Stimulated activated CD4-positive, alpha-beta T cell treated with anti-CD3 and anti-CD28 coated beads, Interleukin-4, amount 100 ng/mL, for 24 hours (primary cell): ENCODE results near the gene WDR33.

Experiments used
- DNase-seq: peaks from one replicate; pipeline ENCODE4 v3.0.0-alpha.2; 2020

The WDR33 gene

GRCh38 chr2:127688405-127688804, 122.6 kb downstream of the WDR33 start:
- no peak for DNase-seq

- no peak for DNase-seq
Measured at GRCh38 chr2:127685410-127686080, 125.4 kb downstream of the WDR33 start.

GRCh38 chr2:127683757-127684156, 127.2 kb downstream of the WDR33 start:
- no peak for DNase-seq

- DNase-seq, result no peak
Measured at GRCh38 chr2:127683056-127683455, 127.9 kb downstream of the WDR33 start.

GRCh38 chr2:127681976-127682857, 128.8 kb downstream of the WDR33 start:
- DNase-seq, result no peak

- no peak for DNase-seq
Measured at GRCh38 chr2:127681288-127681804, 129.6 kb downstream of the WDR33 start.

GRCh38 chr2:127680706-127681287, 130.2 kb downstream of the WDR33 start:
- no peak for DNase-seq

GRCh38 chr2:127679680-127680361, 131.2 kb downstream of the WDR33 start:
- no peak for DNase-seq

- no peak for DNase-seq
Measured at GRCh38 chr2:127678991-127679390, 132.0 kb downstream of the WDR33 start.

GRCh38 chr2:127678531-127678930, 132.4 kb downstream of the WDR33 start:
- no peak for DNase-seq

- no peak for DNase-seq
Measured at GRCh38 chr2:127676906-127677305, 134.1 kb downstream of the WDR33 start.

- no peak for DNase-seq
Measured at GRCh38 chr2:127675331-127676261, 135.4 kb downstream of the WDR33 start, which contains the start of gene LIMS2. TSS of gene LIMS2 (minus strand) at chr2:127675530. CDS start at chr2:127675024, 506 bp downstream.

- peak; percentile 17 for DNase-seq
Measured at GRCh38 chr2:127674241-127675209, 136.4 kb downstream of the WDR33 start.

- DNase-seq, result no peak
Measured at GRCh38 chr2:127673291-127674069, 137.5 kb downstream of the WDR33 start.

GRCh38 chr2:127672341-127673224, 138.4 kb downstream of the WDR33 start:
- DNase-seq, result no peak

GRCh38 chr2:127671557-127672302, 139.2 kb downstream of the WDR33 start:
- DNase-seq, result no peak

GRCh38 chr2:127670957-127671290, 140.0 kb downstream of the WDR33 start:
- DNase-seq, result no peak
